ENCODE data around the gene GXYLT2. TPM values are rescaled to one million over a fixed set of nuclear protein-coding genes. Genes with fewer than 3 reads are reported as not detected.

The GXYLT2 gene
- total RNA-seq, 1 donor from 2014 or later: 0.79 TPM

DNA sequence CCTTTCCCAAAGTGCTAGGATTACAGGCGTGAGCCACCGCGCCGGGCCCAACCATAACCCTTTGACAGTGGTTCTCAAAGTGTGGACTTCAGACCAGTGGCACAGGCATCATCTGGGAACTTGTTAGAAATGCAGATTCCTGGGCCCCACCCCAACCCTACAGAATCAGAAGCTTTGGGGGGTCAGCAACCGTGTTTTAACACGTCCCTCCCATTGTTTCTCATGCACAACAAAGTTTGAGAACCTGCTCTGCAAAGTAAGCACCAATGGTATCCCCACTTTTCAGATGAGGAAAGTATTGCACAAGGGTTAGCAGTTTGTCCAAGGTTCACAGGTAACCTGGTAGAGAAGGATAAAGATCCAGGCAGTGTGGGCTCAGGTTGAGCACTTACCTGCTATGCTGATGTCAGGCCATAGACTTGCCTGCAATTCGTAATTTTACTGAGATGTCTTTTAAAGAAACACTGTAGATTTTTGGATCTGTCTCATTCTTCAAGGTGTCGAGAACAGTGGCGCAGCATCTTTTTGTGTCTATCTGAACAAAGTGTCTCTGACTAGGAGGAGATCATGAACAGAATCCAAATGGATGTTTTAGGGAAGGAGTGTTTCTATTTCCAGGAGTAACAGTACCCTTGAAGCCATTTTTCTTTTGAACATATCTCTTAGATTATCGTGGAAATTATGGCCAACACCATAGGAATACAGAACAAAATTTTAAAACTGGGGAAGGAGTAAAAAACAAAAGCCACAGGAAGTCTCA, 2.5 kb downstream of the GXYLT2 start:
- FAIRE-seq: no peak
- Histone ChIP-seq H3K27me3 (ENCODE audit: control insufficient read depth, insufficient read depth, low read length) (no peaks in the 10 kb centered on the region), H3K4me3 (ENCODE audit: low read depth, low read length) (no peak overlapping the region), H3K36me3 (ENCODE audit: control insufficient read depth, insufficient read depth, low read length) (no peaks in the 10 kb centered on the region)
- no peak for DNase-seq (ENCODE audit: low read depth)
- TF ChIP-seq, protein P1, sequence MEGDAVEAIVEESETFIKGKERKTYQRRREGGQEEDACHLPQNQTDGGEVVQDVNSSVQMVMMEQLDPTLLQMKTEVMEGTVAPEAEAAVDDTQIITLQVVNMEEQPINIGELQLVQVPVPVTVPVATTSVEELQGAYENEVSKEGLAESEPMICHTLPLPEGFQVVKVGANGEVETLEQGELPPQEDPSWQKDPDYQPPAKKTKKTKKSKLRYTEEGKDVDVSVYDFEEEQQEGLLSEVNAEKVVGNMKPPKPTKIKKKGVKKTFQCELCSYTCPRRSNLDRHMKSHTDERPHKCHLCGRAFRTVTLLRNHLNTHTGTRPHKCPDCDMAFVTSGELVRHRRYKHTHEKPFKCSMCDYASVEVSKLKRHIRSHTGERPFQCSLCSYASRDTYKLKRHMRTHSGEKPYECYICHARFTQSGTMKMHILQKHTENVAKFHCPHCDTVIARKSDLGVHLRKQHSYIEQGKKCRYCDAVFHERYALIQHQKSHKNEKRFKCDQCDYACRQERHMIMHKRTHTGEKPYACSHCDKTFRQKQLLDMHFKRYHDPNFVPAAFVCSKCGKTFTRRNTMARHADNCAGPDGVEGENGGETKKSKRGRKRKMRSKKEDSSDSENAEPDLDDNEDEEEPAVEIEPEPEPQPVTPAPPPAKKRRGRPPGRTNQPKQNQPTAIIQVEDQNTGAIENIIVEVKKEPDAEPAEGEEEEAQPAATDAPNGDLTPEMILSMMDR (IDR thresholded peaks at IDR 0.05; ENCODE audit: insufficient read depth, low read length, severe bottlenecking): no peak

DNA sequence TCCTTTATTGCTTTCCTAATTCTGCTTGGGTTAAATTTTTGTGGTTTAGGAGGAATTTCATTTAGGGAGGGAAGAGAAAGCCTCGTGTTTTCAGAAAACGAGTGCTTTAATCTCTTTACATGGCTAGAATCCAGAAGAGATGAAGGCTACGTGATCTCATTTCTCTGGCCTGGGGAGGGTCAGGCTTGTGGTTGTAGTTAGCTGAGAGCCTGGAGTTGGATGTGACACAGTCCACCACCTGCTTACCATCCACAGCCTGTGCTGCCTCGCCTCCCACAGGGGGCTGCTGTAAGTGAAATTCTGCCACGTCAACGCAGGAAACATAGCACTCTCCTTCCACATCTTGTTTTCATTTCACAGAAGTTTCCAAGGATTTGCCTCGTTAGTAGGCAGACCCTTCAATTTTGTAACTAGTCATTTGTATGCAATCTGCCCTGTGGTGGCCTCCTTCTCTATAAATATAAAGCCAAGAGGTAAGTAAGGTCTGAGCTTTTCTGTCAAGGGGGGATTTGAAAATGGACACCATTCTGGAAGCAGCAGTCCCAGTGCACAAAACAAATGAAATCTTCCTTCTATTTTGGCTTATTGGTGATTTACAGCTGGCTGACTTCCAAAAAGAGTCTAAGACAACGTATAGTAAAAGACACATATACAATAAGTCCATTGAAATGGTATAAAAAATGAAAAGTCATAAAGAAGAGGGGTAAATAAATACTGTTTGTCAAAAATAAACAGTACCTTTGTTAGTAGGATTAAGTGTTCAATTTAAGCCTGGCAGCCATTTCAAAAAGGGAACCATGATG, 3.4 kb downstream of the GXYLT2 start:
- Histone ChIP-seq H3K27me3 (ENCODE audit: control insufficient read depth, insufficient read depth, low read length) (no peaks in the 10 kb centered on the region), H3K4me3 (ENCODE audit: low read depth, low read length) (no peak overlapping the region), H3K36me3 (ENCODE audit: control insufficient read depth, insufficient read depth, low read length) (no peaks in the 10 kb centered on the region)
- FAIRE-seq (no peak), DNase-seq (ENCODE audit: low read depth) (peak; percentile 21)
- TF ChIP-seq, protein P1 (IDR thresholded peaks at IDR 0.05; ENCODE audit: insufficient read depth, low read length, severe bottlenecking): no peak

DNA sequence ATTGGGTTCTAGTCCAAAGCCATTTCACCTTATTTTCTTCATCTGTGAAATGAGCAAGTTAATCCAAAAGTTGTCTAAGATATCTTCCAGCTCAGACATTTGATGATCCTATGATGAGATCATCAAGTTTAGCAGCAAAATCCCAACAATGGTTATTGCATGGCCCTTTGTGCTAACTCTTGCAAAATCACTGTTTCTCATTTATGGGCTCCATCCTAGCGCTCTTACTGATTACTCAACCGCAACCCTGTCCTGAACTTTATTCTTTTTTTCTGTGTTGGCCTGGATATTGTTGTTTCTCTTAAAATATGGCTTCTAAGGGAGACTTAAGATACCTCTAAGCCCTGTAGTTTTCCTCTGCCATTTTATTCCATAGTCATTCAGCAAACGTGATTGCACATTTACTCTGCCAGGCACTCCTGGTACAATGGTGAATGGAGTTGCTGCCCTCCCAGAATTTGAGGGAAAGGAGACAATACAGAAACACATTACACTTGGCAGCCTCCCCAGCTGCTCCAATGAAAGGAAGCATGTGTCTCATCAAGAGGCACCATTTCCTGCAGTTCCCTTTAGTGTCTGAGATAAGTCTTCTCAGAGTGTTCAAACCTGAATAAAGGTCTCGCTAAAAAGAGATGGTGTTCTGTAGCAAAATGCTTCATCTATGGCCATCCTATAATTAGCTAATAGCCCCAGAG, 4.4 kb downstream of the GXYLT2 start:
- TF ChIP-seq, protein P1 (IDR thresholded peaks at IDR 0.05; ENCODE audit: insufficient read depth, low read length, severe bottlenecking): no peak
- peak; percentile 28 for FAIRE-seq
- H3K36me3 ChIP-seq (ENCODE audit: control insufficient read depth, insufficient read depth, low read length): no peaks in the 10 kb centered on the region
- peak; percentile 90 for DNase-seq (ENCODE audit: low read depth)
- no peak overlapping the region for H3K4me3 ChIP-seq (ENCODE audit: low read depth, low read length)
- H3K27me3 ChIP-seq (ENCODE audit: control insufficient read depth, insufficient read depth, low read length): no peaks in the 10 kb centered on the region

DNA sequence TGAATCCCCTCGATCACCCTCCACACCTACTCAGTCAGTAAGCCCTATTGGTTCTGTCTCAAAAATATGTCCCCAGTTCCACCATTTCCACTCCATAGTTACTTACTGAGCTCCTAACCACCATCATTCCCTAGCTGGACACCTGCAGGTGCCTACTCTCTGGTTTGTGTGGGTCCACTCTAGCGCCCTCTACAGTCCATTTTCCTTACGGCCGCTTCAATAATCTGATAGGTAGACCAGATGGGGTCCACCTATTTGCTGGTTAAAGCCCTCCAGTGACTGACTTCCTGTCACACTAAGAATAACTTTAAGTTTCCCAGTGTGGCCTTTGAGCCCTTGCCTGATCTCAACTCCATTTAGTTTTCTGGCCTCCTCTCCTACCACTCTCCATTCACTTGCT, 5.0 kb downstream of the GXYLT2 start:
- TF ChIP-seq, protein P1 (IDR thresholded peaks at IDR 0.05; ENCODE audit: insufficient read depth, low read length, severe bottlenecking): peak; percentile 14
- DNase-seq (ENCODE audit: low read depth): no peak
- H3K4me3 ChIP-seq (ENCODE audit: low read depth, low read length): no peak overlapping the region
- no peaks in the 10 kb centered on the region for H3K36me3 ChIP-seq (ENCODE audit: control insufficient read depth, insufficient read depth, low read length)
- H3K27me3 ChIP-seq (ENCODE audit: control insufficient read depth, insufficient read depth, low read length): no peaks in the 10 kb centered on the region
- peak; percentile 36 for FAIRE-seq

DNA sequence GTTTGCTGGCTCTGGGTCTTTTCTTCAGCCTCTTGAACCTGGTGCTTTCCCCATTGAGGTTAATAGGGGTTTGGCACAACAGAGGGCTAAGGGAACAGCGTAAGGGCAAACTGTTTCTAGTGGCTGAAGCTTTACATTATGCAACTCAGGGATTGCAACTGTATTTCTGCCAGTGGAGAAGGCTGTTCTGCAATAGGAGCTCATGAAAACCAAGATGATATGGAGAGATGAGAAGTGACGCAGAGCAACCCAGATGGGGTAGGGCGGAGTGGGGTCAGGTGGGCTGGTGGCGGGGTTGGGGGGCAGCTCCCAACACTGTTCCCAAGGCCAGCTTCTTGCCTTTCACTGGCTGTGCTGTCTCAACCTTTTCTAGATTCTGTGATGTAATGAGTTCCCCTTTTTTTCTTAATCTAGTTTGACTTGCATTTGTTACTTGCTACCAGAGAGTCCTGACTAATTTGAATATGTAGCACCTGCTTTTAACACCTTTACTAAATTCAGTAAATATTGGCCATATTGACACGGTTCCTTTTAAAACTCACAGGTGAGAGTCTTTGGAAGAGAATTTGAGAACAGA, 7.2 kb downstream of the GXYLT2 start:
- Histone ChIP-seq H3K36me3 (ENCODE audit: control insufficient read depth, insufficient read depth, low read length) (no peaks in the 10 kb centered on the region), H3K27me3 (ENCODE audit: control insufficient read depth, insufficient read depth, low read length) (no peaks in the 10 kb centered on the region), H3K4me3 (ENCODE audit: low read depth, low read length) (no peak overlapping the region)
- no peak for FAIRE-seq
- TF ChIP-seq, protein P1 (IDR thresholded peaks at IDR 0.05; ENCODE audit: insufficient read depth, low read length, severe bottlenecking): no peak
- no peak for DNase-seq (ENCODE audit: low read depth)
